Measurements from ENCODE around the gene KIAA0232. TPM values are rescaled to one million over a fixed set of nuclear protein-coding genes. Genes with fewer than 3 reads are reported as not detected.

The KIAA0232 gene
- total and polyA plus RNA-seq, 7 donors, result 8.7 to 79.8 (median 53.3) TPM

DNA sequence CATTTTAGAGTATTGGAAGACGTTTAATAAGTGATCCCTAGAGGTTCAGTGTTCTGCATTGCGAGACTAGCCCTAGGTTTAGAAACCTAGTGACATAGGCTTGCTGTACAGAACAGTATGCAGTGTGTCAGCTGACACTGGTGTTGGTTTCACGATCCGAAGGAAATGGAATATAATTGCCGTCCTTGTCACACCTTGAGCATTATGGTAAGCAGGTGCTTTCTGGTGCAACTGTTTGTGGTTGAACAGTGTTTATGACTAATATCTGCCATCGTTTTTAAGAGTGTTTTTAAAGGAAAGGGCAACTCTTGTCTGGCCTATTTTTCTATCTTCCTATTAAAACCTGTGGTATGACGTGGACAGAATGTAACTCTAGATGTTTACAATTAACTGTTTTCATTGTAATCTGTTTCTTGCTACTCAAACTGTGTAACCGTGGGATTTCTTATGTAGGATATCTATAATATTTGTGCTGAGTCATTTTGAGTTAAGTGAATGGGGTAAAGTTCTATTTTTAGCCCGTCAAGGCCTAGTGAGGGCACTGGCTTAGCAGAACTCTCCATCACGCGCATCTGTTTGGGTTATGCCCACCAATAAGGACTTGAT, 73.3 kb downstream of the KIAA0232 start:
- H3K4me1 ChIP-seq, result peaks cover 44% of the 10 kb centered on the region
- 27 to 46% (median 29%) methylated on average over 11 of the region's 11 CpGs for WGBS, 3 donors
- no peak for DNase-seq
- H3K27me3 ChIP-seq (ENCODE audit: insufficient read depth in 3 of 3, low read length in 2 of 3), result no peaks in the 10 kb centered on the region
- ATAC-seq, result peak; percentile 92 to 93 (median 92)
- TF ChIP-seq CTCF (IDR thresholded peaks at IDR 0.05), result no peak
- H3K9me3 ChIP-seq, result no peaks in the 10 kb centered on the region
- H3K27ac ChIP-seq, result peak overlapping the region; percentile 87
- peak overlapping the region; percentile 60 for H3K4me3 ChIP-seq
- intact Hi-C loops (cut with DNase I), result loop anchor here in 1 of 2 donors (5.0 kb wide), 1 partner anchor 73 kb away; the partner anchor contains the start of gene KIAA0232
- H3K36me3 ChIP-seq (ENCODE audit: insufficient read depth in 1 of 2, low read depth in 1 of 2), result peaks cover 3 to 39% of the 10 kb centered on the region in 2 donors

DNA sequence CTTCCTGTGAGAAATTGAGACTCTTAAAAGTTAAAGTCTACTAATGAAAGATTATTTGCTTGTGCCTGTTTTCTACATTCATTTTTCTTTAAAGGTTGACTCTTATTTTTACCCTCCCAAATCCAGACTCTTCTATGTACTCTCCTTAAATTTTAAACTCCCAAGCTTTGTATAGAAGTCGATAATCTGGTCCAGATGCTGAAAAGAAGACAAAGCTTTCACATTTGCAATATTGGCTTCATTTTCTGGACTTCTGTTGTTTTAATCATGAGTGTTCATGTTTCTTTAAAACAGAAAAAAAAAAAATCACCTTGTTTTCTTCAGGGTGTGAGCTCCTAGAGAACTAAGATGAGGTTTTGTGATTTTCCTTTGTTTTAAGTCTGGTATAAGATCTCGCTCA, 73.9 kb downstream of the KIAA0232 start:
- intact Hi-C loops (cut with DNase I), result loop anchor here in 1 of 2 donors (5.0 kb wide), 1 partner anchor 74 kb away; the partner anchor contains the start of gene KIAA0232

DNA sequence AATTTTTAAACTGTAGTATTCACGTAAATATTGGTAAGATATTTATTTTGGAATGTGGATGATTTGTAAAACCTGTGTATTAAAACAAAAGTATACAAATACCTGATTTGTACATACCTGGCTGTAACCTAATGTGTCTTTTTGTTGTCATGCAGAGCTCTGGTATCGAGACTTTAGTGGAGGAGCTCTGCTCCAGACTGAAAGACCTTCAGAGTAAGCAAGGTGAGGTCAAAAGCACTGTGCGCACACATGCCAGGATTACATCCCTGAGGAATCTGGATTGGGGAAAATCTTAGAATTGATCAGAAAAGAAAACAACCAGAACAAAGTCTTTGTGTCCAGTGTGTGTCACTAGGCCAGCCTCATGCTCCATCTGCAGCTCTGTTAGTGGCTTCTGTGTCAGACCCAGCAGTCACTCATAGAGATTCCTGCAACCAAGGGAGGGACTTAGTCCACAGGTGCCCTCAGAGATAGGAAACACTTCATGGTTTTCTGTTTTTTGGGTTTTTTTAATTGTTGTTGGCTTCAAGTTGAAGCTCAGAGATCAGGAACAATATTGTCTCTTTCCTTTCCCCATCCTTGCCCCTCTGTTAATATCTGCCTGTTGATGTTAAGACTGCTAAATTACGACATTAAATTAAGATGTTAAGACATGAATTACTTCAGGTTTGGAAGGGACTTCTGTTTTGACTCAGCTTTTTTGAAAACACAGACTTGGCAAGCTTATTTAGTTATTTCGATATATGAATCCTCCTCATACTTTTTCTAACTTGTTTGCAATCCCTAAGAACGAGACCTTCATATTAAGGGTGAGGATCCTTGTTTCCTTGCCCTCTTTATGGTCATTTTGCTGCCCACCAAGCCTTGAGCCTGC, 74.7 kb downstream of the KIAA0232 start:
- intact Hi-C loops (cut with DNase I), result loop anchor here in 1 of 2 donors (5.0 kb wide), 1 partner anchor 75 kb away; the partner anchor contains the start of gene KIAA0232
- peak in 3 of 4 donors; percentile 33 to 56 (median 51) for ATAC-seq
- H3K36me3 ChIP-seq (ENCODE audit: insufficient read depth in 1 of 2, low read depth in 1 of 2), result peaks cover 14 to 53% of the 10 kb centered on the region in 2 donors

More for the DNA sequence above, 73.9 kb downstream of the KIAA0232 start:
- H3K27ac ChIP-seq, result peak overlapping the region; percentile 87
- H3K36me3 ChIP-seq (ENCODE audit: insufficient read depth in 1 of 2, low read depth in 1 of 2), result peaks cover 7 to 45% of the 10 kb centered on the region in 2 donors
- H3K4me1 ChIP-seq, result peaks cover 44% of the 10 kb centered on the region
- H3K4me3 ChIP-seq, result peak overlapping the region; percentile 60
- no peak for ATAC-seq
- no peak for TF ChIP-seq CTCF (IDR thresholded peaks at IDR 0.05)
- H3K27me3 ChIP-seq (ENCODE audit: insufficient read depth in 3 of 3, low read length in 2 of 3), result no peaks in the 10 kb centered on the region
- no peaks in the 10 kb centered on the region for H3K9me3 ChIP-seq
- DNase-seq, result no peak
- 49 to 71% (median 54%) methylated on average over 2 of the region's 2 CpGs for WGBS, 3 donors

GRCh38 chr4:6858997-6859396, 76.5 kb downstream of the KIAA0232 start:
- Histone ChIP-seq H3K9me3 (no peaks in the 10 kb centered on the region), H3K36me3 (ENCODE audit: insufficient read depth in 1 of 2, low read depth in 1 of 2) (peaks cover 22 to 66% of the 10 kb centered on the region in 2 donors), H3K27ac (peak overlapping the region; percentile 87), H3K27me3 (ENCODE audit: insufficient read depth in 3 of 3, low read length in 2 of 3) (no peaks in the 10 kb centered on the region), H3K4me3 (no peak overlapping the region), H3K4me1 (peaks cover 51% of the 10 kb centered on the region)
- TF ChIP-seq CTCF (IDR thresholded peaks at IDR 0.05), result no peak
- 60 to 90% (median 75%) methylated on average over 6 of the region's 6 CpGs for WGBS, 3 donors
- DNase-seq (no peak), ATAC-seq (no peak)
- intact Hi-C loops (cut with DNase I), result loop anchor here in 1 of 2 donors (5.0 kb wide), 1 partner anchor 77 kb away; the partner anchor contains the start of gene KIAA0232

More for the DNA sequence above, 74.7 kb downstream of the KIAA0232 start:
- WGBS, 3 donors, result 56 to 74% (median 59%) methylated on average over 6 of the region's 6 CpGs
- peak overlapping the region; percentile 60 for H3K4me3 ChIP-seq
- no peak for DNase-seq
- peaks cover 44% of the 10 kb centered on the region for H3K4me1 ChIP-seq
- H3K27me3 ChIP-seq (ENCODE audit: insufficient read depth in 3 of 3, low read length in 2 of 3), result no peaks in the 10 kb centered on the region
- H3K27ac ChIP-seq, result peak overlapping the region; percentile 87
- H3K9me3 ChIP-seq, result no peaks in the 10 kb centered on the region
- TF ChIP-seq CTCF (IDR thresholded peaks at IDR 0.05), result no peak

All from psoas muscle (tissue), 8 donors.